ENCODE measurements around the gene LCP2. TPM values are rescaled to one million over a fixed set of nuclear protein-coding genes. Genes with fewer than 3 reads are reported as not detected.

LCP2 gene
- total RNA-seq, 1 experiment from 2014 or later = not detected

- no peak overlapping the region for H3K27ac ChIP-seq (ENCODE audit: insufficient read length, low read depth, low read length)
Measured at GRCh38 chr5:170219615-170220014, 78.0 kb downstream of the LCP2 start.

More at GRCh38 chr5:170219615-170220014, 78.0 kb downstream of the LCP2 start:
- no peak overlapping the region for H4K91ac ChIP-seq (ENCODE audit: insufficient read length, low read depth, low read length)
- no peaks in the 10 kb centered on the region for H3K79me2 ChIP-seq (ENCODE audit: insufficient read depth, low read length)
- H2AK5ac ChIP-seq (ENCODE audit: insufficient read length, low read length) = no peak overlapping the region
- H3K79me1 ChIP-seq (ENCODE audit: insufficient read depth, low read depth, low read length, poor library complexity, severe bottlenecking) = no peaks in the 10 kb centered on the region
- no peaks in the 10 kb centered on the region; the same call in 1 of the 2 replicates for H3K4me1 ChIP-seq (ENCODE audit: insufficient read depth, low read length)
- H2BK5ac ChIP-seq (ENCODE audit: insufficient read length, low read length) = no peak overlapping the region
- H3K23me2 ChIP-seq (ENCODE audit: insufficient read length, low read depth, low read length, poor library complexity, severe bottlenecking) = no peaks in the 10 kb centered on the region
- no peak overlapping the region for H4K5ac ChIP-seq (ENCODE audit: insufficient read length, low read depth, low read length)
- no peak overlapping the region for H2BK12ac ChIP-seq (ENCODE audit: insufficient read length, low read depth, low read length)
- H3K9ac ChIP-seq (ENCODE audit: extremely low read depth, insufficient read length, low read length) = no peak overlapping the region
- no peak overlapping the region for H3K4ac ChIP-seq (ENCODE audit: low read depth, low read length)
- no peaks in the 10 kb centered on the region for H4K20me1 ChIP-seq (ENCODE audit: control insufficient read depth, insufficient read depth, insufficient read length)
- no peak overlapping the region for H2BK120ac ChIP-seq (ENCODE audit: low read depth, low read length, poor library complexity, severe bottlenecking)
- H3K4me2 ChIP-seq (ENCODE audit: insufficient read depth, insufficient read length, low read length) = no peak overlapping the region
- no peak for DNase-seq
- no peak overlapping the region for H3K18ac ChIP-seq (ENCODE audit: insufficient read length, low read depth, low read length)
- H2BK20ac ChIP-seq (ENCODE audit: low read depth, low read length, poor library complexity, severe bottlenecking) = no peak overlapping the region
- no peak overlapping the region for H3T11ph ChIP-seq (ENCODE audit: low read length)
- H4K8ac ChIP-seq (replicated peaks; ENCODE audit: insufficient read length, low read depth, low read length) = no peak overlapping the region
- H3K9me3 ChIP-seq (ENCODE audit: control insufficient read depth, low read depth, low read length) = no peaks in the 10 kb centered on the region
- no CpG with 5 or more reads among the region's 2 CpGs for WGBS (ENCODE audit: extremely low coverage, insufficient read length, low lambda C conversion rate)
- H3K9me3 Mint-ChIP-seq = no peaks in the 10 kb centered on the region; a peak in 1 of 5 replicates
- H3K14ac ChIP-seq (ENCODE audit: insufficient read depth, low read length) = no peak overlapping the region
- no peak overlapping the region for H2AFZ ChIP-seq (ENCODE audit: low read length)
- H3K27me3 ChIP-seq (ENCODE audit: insufficient read depth, low read length) = 0 out of 2 replicates have a peak, but pooled peaks cover 2% of the 10 kb centered on the region
- H3K36me3 Mint-ChIP-seq (ENCODE audit: insufficient read depth in 1 of 3, low read depth in 3 of 3) = no peaks in the 10 kb centered on the region
- no peak overlapping the region for H3K4me3 Mint-ChIP-seq
- no peak overlapping the region for H2BK15ac ChIP-seq (ENCODE audit: low read depth, low read length)
- no peak for TF ChIP-seq CTCF (conservative IDR thresholded peaks at IDR 0.05)
- peaks cover 3% of the 10 kb centered on the region; the same call in 1 of the 2 replicates for H3K27me3 Mint-ChIP-seq (ENCODE audit: low read depth)
- H3K4me1 Mint-ChIP-seq = peaks cover 29 to 31% of the 10 kb centered on the region in 2 experiments
- H3K27ac Mint-ChIP-seq = no peak overlapping the region
- H3K23ac ChIP-seq (ENCODE audit: insufficient read length, low read depth, low read length) = no peak overlapping the region
- H3K56ac ChIP-seq (ENCODE audit: insufficient read length, low read depth, low read length) = no peak overlapping the region

Data from H9 (cell line).